ENCODE results near the gene COX11. TPM values are rescaled to one million over a fixed set of nuclear protein-coding genes. Genes with fewer than 3 reads are reported as not detected.

Gene COX11
- total RNA-seq, 4 donors from 2014 or later = 30.3 to 43.1 (median 31.7) TPM

DNA sequence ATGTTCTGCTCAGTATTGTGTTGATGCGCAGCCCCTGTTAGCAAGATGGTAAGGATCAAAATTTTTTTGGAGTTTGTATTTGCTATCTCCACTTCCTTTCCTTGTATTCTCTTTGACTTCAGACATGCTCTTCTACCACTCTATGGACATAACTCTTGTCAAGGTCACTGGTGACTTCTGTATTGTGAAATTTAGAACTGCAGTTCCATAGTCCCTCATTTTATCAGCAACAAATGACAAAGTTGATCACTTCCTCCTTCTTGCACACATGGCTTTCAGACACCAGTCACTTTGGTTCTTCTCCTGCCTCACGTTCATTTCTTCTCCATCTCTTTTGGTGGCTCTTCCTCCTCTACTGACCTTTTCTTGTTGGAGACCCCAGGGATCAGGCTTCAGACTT, 21.1 kb downstream of the COX11 start:
- Histone ChIP-seq H3K27ac (no peak overlapping the region), H3K36me3 (peaks cover 23% of the 10 kb centered on the region), H3K4me1 (no peaks in the 10 kb centered on the region), H3K27me3 (no peaks in the 10 kb centered on the region), H3K9me3 (no peaks in the 10 kb centered on the region), H3K4me3 (no peak overlapping the region)
- TF ChIP-seq, protein P1, sequence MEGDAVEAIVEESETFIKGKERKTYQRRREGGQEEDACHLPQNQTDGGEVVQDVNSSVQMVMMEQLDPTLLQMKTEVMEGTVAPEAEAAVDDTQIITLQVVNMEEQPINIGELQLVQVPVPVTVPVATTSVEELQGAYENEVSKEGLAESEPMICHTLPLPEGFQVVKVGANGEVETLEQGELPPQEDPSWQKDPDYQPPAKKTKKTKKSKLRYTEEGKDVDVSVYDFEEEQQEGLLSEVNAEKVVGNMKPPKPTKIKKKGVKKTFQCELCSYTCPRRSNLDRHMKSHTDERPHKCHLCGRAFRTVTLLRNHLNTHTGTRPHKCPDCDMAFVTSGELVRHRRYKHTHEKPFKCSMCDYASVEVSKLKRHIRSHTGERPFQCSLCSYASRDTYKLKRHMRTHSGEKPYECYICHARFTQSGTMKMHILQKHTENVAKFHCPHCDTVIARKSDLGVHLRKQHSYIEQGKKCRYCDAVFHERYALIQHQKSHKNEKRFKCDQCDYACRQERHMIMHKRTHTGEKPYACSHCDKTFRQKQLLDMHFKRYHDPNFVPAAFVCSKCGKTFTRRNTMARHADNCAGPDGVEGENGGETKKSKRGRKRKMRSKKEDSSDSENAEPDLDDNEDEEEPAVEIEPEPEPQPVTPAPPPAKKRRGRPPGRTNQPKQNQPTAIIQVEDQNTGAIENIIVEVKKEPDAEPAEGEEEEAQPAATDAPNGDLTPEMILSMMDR (IDR thresholded peaks at IDR 0.05) = no peak
- no peak for TF ChIP-seq POLR2AphosphoS5 (IDR thresholded peaks at IDR 0.05)
- TF ChIP-seq POLR2A (IDR thresholded peaks at IDR 0.05) = no peak
- no peak for TF ChIP-seq EP300 (IDR thresholded peaks at IDR 0.05)
- WGBS = 91% methylated on average over 2 of the region's 2 CpGs
- no peak for DNase-seq (ENCODE audit: low spot score in 2 of 2)

DNA sequence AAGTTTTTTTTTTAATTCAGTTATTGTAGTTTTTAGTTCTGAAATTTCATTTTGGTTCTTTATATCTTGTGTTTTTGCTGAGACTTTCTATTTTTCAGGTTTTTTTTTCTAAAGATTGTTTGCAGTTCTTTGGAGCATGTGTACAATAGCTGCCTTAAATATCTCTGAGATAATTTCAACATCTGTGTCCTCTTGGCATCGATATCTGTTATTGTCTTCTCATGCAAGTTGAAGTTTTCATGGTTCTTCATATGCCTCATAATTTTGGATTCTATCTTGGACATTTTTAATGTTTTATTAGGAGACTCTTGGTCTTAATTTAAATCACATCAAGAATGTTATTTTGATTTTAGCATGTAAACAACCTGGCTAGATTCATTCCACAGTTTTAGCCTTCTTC, 22.8 kb downstream of the COX11 start:
- Histone ChIP-seq H3K27ac (no peak overlapping the region), H3K36me3 (peaks cover 16% of the 10 kb centered on the region), H3K4me1 (no peaks in the 10 kb centered on the region), H3K4me3 (no peak overlapping the region), H3K27me3 (no peaks in the 10 kb centered on the region), H3K9me3 (no peaks in the 10 kb centered on the region)
- no peak for DNase-seq (ENCODE audit: low spot score in 2 of 2)
- no peak for TF ChIP-seq POLR2A (IDR thresholded peaks at IDR 0.05)
- no peak for TF ChIP-seq EP300 (IDR thresholded peaks at IDR 0.05)
- TF ChIP-seq, protein P1 (IDR thresholded peaks at IDR 0.05) = no peak
- no peak for TF ChIP-seq POLR2AphosphoS5 (IDR thresholded peaks at IDR 0.05)
- WGBS = 58% methylated on average over 1 of the region's 1 CpG

DNA sequence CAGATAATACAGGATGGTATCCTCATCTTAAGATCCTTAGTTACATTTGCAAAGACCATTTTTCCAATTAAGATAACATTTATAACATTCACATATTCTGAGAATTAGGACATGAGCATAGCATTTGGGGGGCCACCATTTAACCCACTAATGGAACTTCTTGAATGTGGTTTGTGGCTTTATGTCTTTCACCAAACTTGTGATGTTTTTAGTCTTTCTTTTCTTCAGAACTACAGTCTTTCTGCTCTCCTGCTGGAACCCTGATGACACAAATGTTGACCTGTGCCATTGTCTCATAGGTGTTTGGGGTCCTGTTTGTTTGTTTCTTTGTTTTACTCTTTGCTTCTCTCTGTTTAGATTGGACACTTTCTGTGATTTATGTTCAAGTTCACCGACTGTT, 23.2 kb downstream of the COX11 start:
- WGBS = 32% methylated on average over 1 of the region's 1 CpG
- no peak for DNase-seq (ENCODE audit: low spot score in 2 of 2)
- TF ChIP-seq, protein P1 (IDR thresholded peaks at IDR 0.05) = no peak
- no peak for TF ChIP-seq POLR2AphosphoS5 (IDR thresholded peaks at IDR 0.05)
- no peaks in the 10 kb centered on the region for H3K9me3 ChIP-seq
- no peaks in the 10 kb centered on the region for H3K27me3 ChIP-seq
- H3K4me3 ChIP-seq = no peak overlapping the region
- H3K27ac ChIP-seq = no peak overlapping the region
- H3K4me1 ChIP-seq = no peaks in the 10 kb centered on the region
- H3K36me3 ChIP-seq = peaks cover 15% of the 10 kb centered on the region

- Histone ChIP-seq H3K4me3 (no peak overlapping the region), H3K36me3 (peaks cover 13% of the 10 kb centered on the region), H3K4me1 (no peaks in the 10 kb centered on the region), H3K9me3 (no peaks in the 10 kb centered on the region), H3K27ac (no peak overlapping the region), H3K27me3 (no peaks in the 10 kb centered on the region)
- TF ChIP-seq POLR2A (IDR thresholded peaks at IDR 0.05) (no peak), POLR2AphosphoS5 (IDR thresholded peaks at IDR 0.05) (no peak), EP300 (IDR thresholded peaks at IDR 0.05) (no peak)
- TF ChIP-seq, protein P1 (IDR thresholded peaks at IDR 0.05) = no peak
- WGBS = 56% methylated on average over 1 of the region's 1 CpG
- DNase-seq (ENCODE audit: low spot score in 2 of 2) = no peak
These were observed 23.7 kb downstream of the COX11 start for GRCh38 chr17:54944796-54945195.

DNA sequence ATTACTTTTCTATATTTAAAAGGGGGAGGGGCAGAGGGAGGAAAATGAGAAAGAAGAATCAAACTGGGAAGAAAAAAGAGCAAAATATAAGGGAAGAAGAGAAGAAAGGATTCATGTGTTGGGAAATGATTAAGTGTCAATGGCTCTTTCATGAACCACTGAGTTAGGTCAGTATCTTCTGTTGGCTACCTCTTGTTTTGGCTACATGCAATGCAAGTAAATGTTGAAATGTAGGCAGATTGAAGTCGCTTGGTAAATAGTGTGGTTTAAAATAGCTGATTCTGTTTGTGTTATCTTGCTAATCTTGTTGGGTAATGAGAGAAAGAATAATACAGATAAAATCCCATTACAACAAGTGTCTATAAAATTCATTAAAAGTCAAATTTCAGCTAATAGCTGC, 27.2 kb downstream of the COX11 start:
- H3K4me3 ChIP-seq = no peak overlapping the region
- 89% methylated on average over 1 of the region's 1 CpG for WGBS
- TF ChIP-seq POLR2A (IDR thresholded peaks at IDR 0.05) (no peak), POLR2AphosphoS5 (IDR thresholded peaks at IDR 0.05) (no peak), EP300 (IDR thresholded peaks at IDR 0.05) (no peak)
- TF ChIP-seq, protein P1 (IDR thresholded peaks at IDR 0.05) = no peak
- no peak for DNase-seq (ENCODE audit: low spot score in 2 of 2)
- H3K36me3 ChIP-seq = peaks cover 14% of the 10 kb centered on the region
- H3K9me3 ChIP-seq = no peaks in the 10 kb centered on the region
- no peaks in the 10 kb centered on the region for H3K4me1 ChIP-seq
- no peaks in the 10 kb centered on the region for H3K27me3 ChIP-seq
- no peak overlapping the region for H3K27ac ChIP-seq
